OCI-LY1 (cell line): ENCODE data around the gene CENPU.
"Not testable (repeated sequence)": the region's sequence is repeated elsewhere in the genome, so short reads cannot be mapped to it uniquely, and the experiment has no call there.

Experiments used
- H2AFZ ChIP-seq: fragments of 200-600 bp; sonication (generic), shearing (Covaris generic); 2 replicates; pipeline ENCODE4 v1.6.0; 2014; ENCODE audit warnings: antibody characterized with exemption, mild to moderate bottlenecking, low read length
- H3F3A ChIP-seq: fragments of 200-600 bp; sonication (generic), shearing (Covaris generic); 2 replicates; pipeline ENCODE4 v1.6.0; 2014; ENCODE audit warnings: mild to moderate bottlenecking, antibody characterized with exemption, low read length, moderate library complexity; ENCODE audit not compliant: insufficient read depth
- H3K27ac ChIP-seq: fragments of 200-600 bp; sonication (generic); 2 replicates; pipeline ENCODE4 v1.5.1; 2014; ENCODE audit warnings: low read length, mixed run types, mild to moderate bottlenecking, low read depth; ENCODE audit not compliant: poor library complexity, severe bottlenecking
- H3K27me3 ChIP-seq: fragments of 200-600 bp; sonication (generic); 2 replicates; pipeline ENCODE4 v1.6.0; 2014; ENCODE audit warnings: antibody characterized with exemption, mild to moderate bottlenecking, low read length, moderate library complexity; ENCODE audit not compliant: insufficient read depth
- H3K36me3 ChIP-seq: fragments of 200-600 bp; sonication (generic); 2 replicates; pipeline ENCODE4 v1.6.1; 2014; ENCODE audit warnings: mild to moderate bottlenecking, antibody characterized with exemption, low read length, moderate library complexity, mixed read lengths; ENCODE audit not compliant: insufficient read depth
- H3K4me1 ChIP-seq: fragments of 200-600 bp; sonication (generic); 2 replicates; pipeline ENCODE4 v1.5.1; 2014; ENCODE audit warnings: mild to moderate bottlenecking, low read length, moderate library complexity; ENCODE audit not compliant: insufficient read depth, severe bottlenecking
- H3K4me2 ChIP-seq: fragments of 200-600 bp; sonication (generic), shearing (Covaris generic); 2 replicates; pipeline ENCODE4 v1.6.1; 2014; ENCODE audit warnings: low read length
- H3K4me3 ChIP-seq: fragments of 200-600 bp; sonication (generic); 2 replicates; pipeline ENCODE4 v1.5.1; 2014; ENCODE audit warnings: low read length, low read depth, mild to moderate bottlenecking, mixed read lengths; ENCODE audit not compliant: poor library complexity, severe bottlenecking
- H3K79me2 ChIP-seq: fragments of 200-600 bp; shearing (Covaris generic); 2 replicates; pipeline ENCODE4 v1.6.1; 2016; ENCODE audit warnings: mixed run types, low read length, mixed read lengths; ENCODE audit not compliant: insufficient read depth
- H3K9ac ChIP-seq: fragments of 200-600 bp; sonication (generic), shearing (Covaris generic); 2 replicates; pipeline ENCODE4 v1.6.1; 2014; ENCODE audit warnings: mild to moderate bottlenecking, low read length, mixed read lengths
- H3K9me2 ChIP-seq: fragments of 200-600 bp; sonication (generic), shearing (Covaris generic); 2 replicates; pipeline ENCODE4 v1.6.1; 2014; ENCODE audit warnings: low read depth, mild to moderate bottlenecking, low read length, mixed read lengths
- H3K9me3 ChIP-seq: fragments of 200-600 bp; shearing (Covaris generic); 2 replicates; pipeline ENCODE4 v1.6.1; 2014; ENCODE audit warnings: low read length, mixed read lengths
- H4K20me1 ChIP-seq: fragments of 200-600 bp; sonication (generic), shearing (Covaris generic); 2 replicates; pipeline ENCODE4 v1.6.0; 2016; ENCODE audit warnings: mild to moderate bottlenecking, low read length; ENCODE audit not compliant: insufficient read depth
- CTCF ChIP-seq: fragments of 200-600 bp; sonication (generic), shearing (Covaris generic); IDR thresholded peaks from 2 replicates; pipeline ENCODE4 v1.5.1; 2017; ENCODE audit warnings: mild to moderate bottlenecking, antibody characterized with exemption, low read length, moderate library complexity, mixed read lengths
- EZH2 ChIP-seq: fragments of 200-600 bp; sonication (generic), shearing (Covaris generic); IDR thresholded peaks from 2 replicates; pipeline ENCODE4 v1.8.0; 2017; ENCODE audit warnings: borderline replicate concordance, mixed run types, mild to moderate bottlenecking, antibody characterized with exemption, low read length, moderate library complexity, mixed read lengths

Gene CENPU

GRCh38 chr4:184733654-184734524 is at the start of gene CENPU:
TSS of gene CENPU (minus strand) at chr4:184734096. CDS start at chr4:184734062, 34 bp downstream.
- Histone ChIP-seq H4K20me1 (no peaks in the 10 kb centered on the region), H3K9ac (peak within 1 kb of the TSS; percentile 81), H2AFZ (peak within 1 kb of the TSS; percentile 45), H3K9me2 (no peaks in the 10 kb centered on the region), H3K79me2 (peaks cover 35% of the 10 kb centered on the region), H3K9me3 (no peaks in the 10 kb centered on the region), H3K4me3 (peak within 1 kb of the TSS; percentile 76), H3K27me3 (no peaks in the 10 kb centered on the region), H3F3A (no peaks in the 10 kb centered on the region), H3K4me2 (peak within 1 kb of the TSS; percentile 87), H3K4me1 (peaks cover 52% of the 10 kb centered on the region), H3K27ac (peak within 1 kb of the TSS; percentile 81), H3K36me3 (peaks cover 33% of the 10 kb centered on the region)
- no peak for TF ChIP-seq CTCF
- TF ChIP-seq EZH2: no peak

DNA sequence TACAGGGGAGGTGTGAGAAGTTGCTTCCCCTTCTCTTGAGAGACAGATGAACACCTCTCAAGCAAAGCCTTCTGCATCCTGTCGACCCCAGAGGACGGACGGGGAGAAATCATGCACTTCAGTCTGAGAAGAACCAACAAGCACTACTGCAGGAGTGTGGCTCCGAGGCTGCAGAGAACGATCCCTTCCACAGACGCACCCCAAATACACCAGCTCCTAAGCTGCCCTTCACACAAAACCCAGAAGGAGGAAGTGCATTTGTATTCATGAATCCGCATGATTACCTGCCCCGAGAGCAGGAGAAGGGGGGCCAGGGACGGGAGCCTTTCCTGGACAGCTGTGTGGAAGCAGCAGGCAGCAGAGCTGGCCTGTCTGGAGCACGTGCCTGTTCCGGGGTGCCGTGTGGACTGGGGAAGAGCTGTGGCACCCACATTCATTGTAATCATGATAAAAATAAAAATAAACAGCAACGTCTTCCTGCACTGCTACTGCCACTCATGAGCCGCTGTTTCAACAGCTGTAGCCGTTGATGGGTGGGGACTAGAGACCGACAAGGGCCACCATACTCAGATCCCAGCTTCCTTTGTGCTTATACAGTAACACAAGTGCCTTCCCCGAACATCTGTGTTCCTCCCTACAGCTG is 49.0 kb upstream of the CENPU start:
- Histone ChIP-seq H3K9me2 (no peaks in the 10 kb centered on the region), H4K20me1 (no peaks in the 10 kb centered on the region), H3K9me3 (no peaks in the 10 kb centered on the region), H3K4me2 (peak overlapping the region; percentile 44; the same call in 1 of the 2 replicates), H3K36me3 (no peaks in the 10 kb centered on the region), H3K27ac (no peak overlapping the region), H3F3A (no peaks in the 10 kb centered on the region), H3K4me1 (peaks cover 12% of the 10 kb centered on the region), H3K79me2 (no peaks in the 10 kb centered on the region), H3K9ac (no peak overlapping the region), H3K4me3 (peak overlapping the region; percentile 25), H2AFZ (peak overlapping the region; percentile 45; the same call in 1 of the 2 replicates), H3K27me3 (no peaks in the 10 kb centered on the region)
- TF ChIP-seq CTCF (no peak), EZH2 (no peak)

- H4K20me1 ChIP-seq, H2AFZ ChIP-seq, H3F3A ChIP-seq, H3K27me3 ChIP-seq, H3K4me2 ChIP-seq, H3K9me3 ChIP-seq, H3K27ac ChIP-seq, H3K4me3 ChIP-seq, H3K36me3 ChIP-seq, H3K79me2 ChIP-seq, H3K9ac ChIP-seq, H3K9me2 ChIP-seq: not testable (repeated sequence)
- H3K4me1 ChIP-seq: peaks cover 12% of the 10 kb centered on the region
These were observed 45.3 kb upstream of the CENPU start for GRCh38 chr4:184779160-184779559.
